H1 (cell line): ENCODE results near the gene CXXC5. TPM values are rescaled to one million over a fixed set of nuclear protein-coding genes. Genes with fewer than 3 reads are reported as not detected.

Experiments
- CTCF ChIA-PET: fragments of 300-600 bp; sonication (Branson Sonifier 250); formaldehyde crosslinking; loops from one replicate; lab custom pipeline; 2021; ENCODE audit not compliant: partially characterized antibody; lab: Charles Lee
- POLR2A ChIA-PET: fragments of 300-600 bp; sonication (Branson Sonifier 250); formaldehyde crosslinking; loops from one replicate; lab custom pipeline; 2021; ENCODE audit warnings: inconsistent platforms; ENCODE audit not compliant: partially characterized antibody; lab: Charles Lee
- DNase-seq, 2 experiments: peaks; one replicate each; pipeline versions ENCODE4 v3.0.0 to v3.0.0-alpha.2; 2010 to 2022; ENCODE audit warnings: low spot score in 2 of 2, low read depth in 1 of 2, mixed read lengths in 1 of 2
- FAIRE-seq: peaks from 2 replicates; lab custom pipeline; 2011; peaks lifted over from hg19 to GRCh38; lab: Jason Lieb, UNC
- H2AFZ ChIP-seq: 2 replicates; pipeline ENCODE4 v1.8.1; 2012; ENCODE audit warnings: low read length, inconsistent platforms
- H2AK5ac ChIP-seq: 2 replicates; pipeline ENCODE4 v1.6.1; 2013; ENCODE audit warnings: low read depth, low read length
- H2BK120ac ChIP-seq: replicated peaks from 2 replicates; pipeline ENCODE3; 2013; ENCODE audit warnings: low read depth, low read length, inconsistent platforms
- H2BK12ac ChIP-seq: 2 replicates; pipeline ENCODE4 v1.6.1; 2013; ENCODE audit warnings: low read depth, low read length
- H2BK15ac ChIP-seq: 2 replicates; pipeline ENCODE4 v1.6.1; 2013; ENCODE audit warnings: low read length
- H2BK20ac ChIP-seq: 2 replicates; pipeline ENCODE4 v1.6.1; 2013; ENCODE audit warnings: low read length
- H2BK5ac ChIP-seq: 2 replicates; pipeline ENCODE4 v1.6.1; 2013; ENCODE audit warnings: low read depth, low read length
- H3K14ac ChIP-seq: 2 replicates; pipeline ENCODE4 v1.6.1; 2013; ENCODE audit warnings: inconsistent platforms; ENCODE audit not compliant: insufficient read length
- H3K18ac ChIP-seq: 2 replicates; pipeline ENCODE4 v1.6.1; 2013; ENCODE audit warnings: low read length; ENCODE audit errors: extremely low read depth
- H3K23ac ChIP-seq: 2 replicates; pipeline ENCODE4 v1.6.1; 2013; ENCODE audit warnings: inconsistent platforms; ENCODE audit not compliant: insufficient read length
- H3K23me2 ChIP-seq: 2 replicates; pipeline ENCODE4 v1.6.1; 2013; ENCODE audit warnings: low read depth, low read length
- H3K27ac ChIP-seq: 2 replicates; pipeline ENCODE4 v1.6.1; 2011; ENCODE audit warnings: low read depth, low read length, inconsistent platforms
- H3K27me3 ChIP-seq, 4 experiments: replicated peaks in 1 of 4; 1 replicate in 1 of 4; 2 replicates in 3 of 4; pipeline versions ENCODE4 v1.6.1 to v1.8.1; 2011 to 2013; ENCODE audit warnings: low read length in 3 of 4, mild to moderate bottlenecking in 3 of 4, inconsistent platforms in 2 of 4, mixed read lengths in 2 of 4, moderate library complexity in 1 of 4; ENCODE audit not compliant: control insufficient read depth in 3 of 4, insufficient read depth in 3 of 4; ENCODE audit errors: extremely low read depth in 1 of 4
- H3K36me3 ChIP-seq, 4 experiments: 2 replicates each; pipeline versions ENCODE4 v1.6.1 to v1.8.1; 2011 to 2013; ENCODE audit warnings: mild to moderate bottlenecking in 4 of 4, low read length in 3 of 4, moderate library complexity in 2 of 4, control low read depth in 1 of 4, inconsistent platforms in 1 of 4; ENCODE audit not compliant: insufficient read depth in 4 of 4, control insufficient read depth in 2 of 4
- H3K4ac ChIP-seq: replicated peaks from 2 replicates; pipeline ENCODE3; 2013; ENCODE audit warnings: low read length, low read depth, mixed read lengths, inconsistent platforms; ENCODE audit not compliant: insufficient read length
- H3K4me1 ChIP-seq, 4 experiments: replicated peaks in 1 of 4; 1 replicate in 1 of 4; 2 replicates in 3 of 4; pipeline versions ENCODE4 v1.6.1 to v1.8.1; 2011 to 2013; ENCODE audit warnings: low read length in 3 of 4, inconsistent platforms in 2 of 4, mixed read lengths in 1 of 4; ENCODE audit not compliant: insufficient read depth in 4 of 4, control insufficient read depth in 3 of 4
- H3K4me2 ChIP-seq, 2 experiments: 2 replicates each; pipeline versions ENCODE4 v1.6.1 to v1.8.1; 2011 to 2013; ENCODE audit warnings: low read depth in 2 of 2, low read length in 2 of 2, control low read depth in 1 of 2, inconsistent platforms in 1 of 2, mild to moderate bottlenecking in 1 of 2; ENCODE audit not compliant: insufficient read depth in 1 of 2
- H3K4me3 ChIP-seq, 4 experiments: fragments of 200-600, 300-600 bp in 1 of 4; sonication (generic), shearing (Covaris generic), sonication (Bioruptor Twin) in 1 of 4; 2 replicates each; pipeline versions ENCODE4 v1.5.1 to v1.8.1; 2011 to 2016; ENCODE audit warnings: low read length in 4 of 4, low read depth in 3 of 4, control low read depth in 2 of 4, inconsistent platforms in 2 of 4, mild to moderate bottlenecking in 2 of 4, mixed read lengths in 1 of 4, moderate library complexity in 1 of 4; ENCODE audit not compliant: insufficient read depth in 2 of 4; ENCODE audit errors: extremely low read depth in 1 of 4
- H3K56ac ChIP-seq: replicated peaks from 2 replicates; pipeline ENCODE3; 2013; ENCODE audit warnings: low read depth, mild to moderate bottlenecking, mixed read lengths, low read length, inconsistent platforms; ENCODE audit not compliant: insufficient read length
- H3K79me1 ChIP-seq: 2 replicates; pipeline ENCODE4 v1.6.1; 2013; ENCODE audit warnings: low read depth, low read length, control low read depth
- H3K79me2 ChIP-seq, 2 experiments: 2 replicates each; pipeline versions ENCODE4 v1.6.1 to v1.8.1; 2012 to 2013; ENCODE audit warnings: low read length in 2 of 2, mild to moderate bottlenecking in 2 of 2, inconsistent platforms in 1 of 2; ENCODE audit not compliant: insufficient read depth in 2 of 2, control insufficient read depth in 1 of 2
- H3K9ac ChIP-seq, 4 experiments: replicated peaks in 1 of 4; 1 replicate in 1 of 4; 2 replicates in 3 of 4; pipeline versions ENCODE4 v1.6.1 to v1.8.1; 2011 to 2013; ENCODE audit warnings: low read depth in 3 of 4, low read length in 3 of 4, control low read depth in 2 of 4, mild to moderate bottlenecking in 2 of 4, moderate library complexity in 2 of 4, inconsistent platforms in 1 of 4; ENCODE audit errors: extremely low read depth in 1 of 4
- H3K9me3 ChIP-seq, 2 experiments: 2 replicates each; pipeline versions ENCODE4 v1.6.1 to v1.8.1; 2012 to 2013; ENCODE audit warnings: mild to moderate bottlenecking in 2 of 2, moderate library complexity in 2 of 2, control low read depth in 1 of 2, inconsistent platforms in 1 of 2, low read depth in 1 of 2, low read length in 1 of 2, mixed read lengths in 1 of 2; ENCODE audit not compliant: insufficient read depth in 2 of 2
- H4K20me1 ChIP-seq, 2 experiments: replicated peaks in 1 of 2; 2 replicates each; pipeline versions ENCODE3 to v1.8.1; 2011 to 2013; ENCODE audit warnings: inconsistent platforms in 2 of 2, low read length in 2 of 2, mild to moderate bottlenecking in 1 of 2; ENCODE audit not compliant: insufficient read depth in 2 of 2, control insufficient read depth in 1 of 2
- H4K5ac ChIP-seq: 2 replicates; pipeline ENCODE4 v1.6.1; 2013; ENCODE audit warnings: low read length, low read depth, mixed read lengths, inconsistent platforms; ENCODE audit not compliant: insufficient read length
- H4K8ac ChIP-seq: 2 replicates; pipeline ENCODE4 v1.8.0; 2013; ENCODE audit warnings: mild to moderate bottlenecking, moderate library complexity, low read length, inconsistent platforms; ENCODE audit not compliant: insufficient read depth; ENCODE audit errors: extremely low read depth
- H4K91ac ChIP-seq: replicated peaks from 2 replicates; pipeline ENCODE3; 2013; ENCODE audit warnings: low read length, mixed read lengths, inconsistent platforms; ENCODE audit not compliant: insufficient read length
- CREB1 ChIP-seq: IDR thresholded peaks from 2 replicates; pipeline ENCODE4 v1.6.1; 2012; ENCODE audit warnings: inconsistent platforms
- FOSL1 ChIP-seq: IDR thresholded peaks from 2 replicates; pipeline ENCODE4 v1.6.1; 2011; ENCODE audit warnings: mild to moderate bottlenecking, low read depth, low read length, moderate library complexity; ENCODE audit not compliant: insufficient read depth
- HDAC6 ChIP-seq: IDR thresholded peaks from one replicate; pipeline ENCODE4 v1.7.1; 2012; ENCODE audit warnings: low read depth, mild to moderate bottlenecking, inconsistent platforms, low read length, moderate library complexity
- NANOG ChIP-seq: IDR thresholded peaks from 2 replicates; pipeline ENCODE4 v1.6.1; 2011; ENCODE audit warnings: low read length, low read depth, mild to moderate bottlenecking, inconsistent platforms; ENCODE audit not compliant: insufficient read depth, poor library complexity, severe bottlenecking
- TCF12 ChIP-seq: IDR thresholded peaks from 2 replicates; pipeline ENCODE4 v1.6.1; 2011; ENCODE audit warnings: low read depth, mild to moderate bottlenecking, low read length
- WGBS, 2 experiments: shearing (Covaris generic) in 1 of 2; methylation state at CpG; one replicate each; pipeline versions ENCODE4 v1.1.6 to v1.1.7; 2013 to 2015; ENCODE audit warnings: low lambda C conversion rate in 2 of 2, mixed read lengths in 2 of 2, inconsistent platforms in 1 of 2, low coverage in 1 of 2, missing lambda C conversion rate in 1 of 2; ENCODE audit not compliant: insufficient replicate concordance in 2 of 2, insufficient coverage in 1 of 2, insufficient read length in 1 of 2; ENCODE audit errors: extremely low coverage in 1 of 2, missing lambda C conversion rate in 1 of 2; 5-methylcytosine and 5-hydroxymethylcytosine counted together
- polyA plus RNA-seq, 7 experiments: library from polyadenylated mRNA; depleted of rRNA in 3 of 7; stranded (reverse) in 5 of 7; unstranded in 2 of 7; fragments of >200 nt in 5 of 7; fragments of 200-250 nt in 2 of 7; gene quantifications; 1 replicate in 5 of 7; 2 replicates in 1 of 7; 4 replicates in 1 of 7; pipeline versions ENCODE4 v1.2.1 to v1.2.3, GENCODE V29; 2011 to 2013; ENCODE audit warnings: missing spikeins in 2 of 7, mixed read lengths in 2 of 7
- total RNA-seq: library from RNA; stranded (reverse); fragmentation: NEBNext Ultra II Directional; extraction: Animal tissue kit (Norgen Biotek cat#: 25700); gene quantifications from 2 replicates; pipeline ENCODE4 v1.2.1, GENCODE V29; 2021

The CXXC5 gene
- total and polyA plus RNA-seq, 2 of the 8 experiments (the other 6 are each of a cell fraction or from before 2014, with no cell fraction given) = 61.4 to 74.0 TPM

DNA sequence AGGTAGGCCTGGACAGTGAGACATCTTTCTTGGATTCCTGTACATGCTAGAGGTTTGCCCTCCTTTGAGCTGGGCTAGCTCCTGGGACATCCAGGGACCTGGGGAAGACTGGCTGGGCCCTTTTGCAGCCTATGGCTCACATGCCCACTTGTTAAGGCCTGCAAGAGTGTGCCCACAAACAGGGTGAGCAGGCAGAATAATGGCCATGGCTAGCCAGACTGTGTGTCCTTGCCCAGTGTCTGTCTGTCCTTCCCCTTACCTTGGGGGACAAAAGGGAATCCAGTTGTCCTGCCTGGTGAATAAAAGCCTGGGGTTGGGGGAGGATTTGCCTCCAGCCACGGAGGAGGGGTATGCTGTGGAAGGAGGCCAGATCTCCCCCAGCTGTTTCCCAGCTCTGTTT, 13.0 kb upstream of the CXXC5 start:
- no peak overlapping the region for H2AFZ ChIP-seq
- H2BK5ac ChIP-seq = no peak overlapping the region
- peaks cover 6% of the 10 kb centered on the region for H3K23me2 ChIP-seq
- DNase-seq (no peak), FAIRE-seq (no peak)
- no peaks in the 10 kb centered on the region; a peak in 1 of 8 replicates for H3K36me3 ChIP-seq
- peak overlapping the region; percentile 28; the same call in 1 of the 2 replicates for H2BK12ac ChIP-seq
- TF ChIP-seq NANOG = no peak
- TF ChIP-seq TCF12 = no peak
- no peak for TF ChIP-seq HDAC6
- TF ChIP-seq FOSL1 = no peak
- TF ChIP-seq CREB1 = no peak
- no peak overlapping the region for H3K14ac ChIP-seq
- H3K27me3 ChIP-seq = no peaks in the 10 kb centered on the region; a peak in 1 of 7 replicates
- no peak overlapping the region for H2BK15ac ChIP-seq
- H4K91ac ChIP-seq = no peak overlapping the region
- H3K56ac ChIP-seq = no peak overlapping the region
- H3K18ac ChIP-seq = no peak overlapping the region
- no peak overlapping the region for H3K23ac ChIP-seq
- H3K4me2 ChIP-seq = no peak overlapping the region
- H3K79me1 ChIP-seq = no peaks in the 10 kb centered on the region; the same call in 1 of the 2 replicates
- no peak overlapping the region for H3K9ac ChIP-seq
- peaks cover 0 to 4% of the 10 kb centered on the region in 2 experiments; a peak in 1 of 4 replicates for H3K79me2 ChIP-seq
- H4K8ac ChIP-seq = no peak overlapping the region
- H3K9me3 ChIP-seq = no peaks in the 10 kb centered on the region
- H3K4me1 ChIP-seq = peaks cover 23 to 43% (median 32%) of the 10 kb centered on the region in 4 experiments
- no peak overlapping the region for H4K5ac ChIP-seq
- ChIA-PET CTCF (interaction anchor here (0.9 to 20.3 kb wide), 31 partner anchors 8 to 251 kb away, joined by 3 to 385 read pairs (median 12); partner anchors contain the start of gene CXXC5), POLR2A (interaction anchor here (0.8 to 9.8 kb wide), 10 partner anchors 15 to 136 kb away, joined by 3 to 212 read pairs (median 6); partner anchors contain the start of gene CXXC5)
- H3K27ac ChIP-seq = no peak overlapping the region
- no peak overlapping the region for H3K4me3 ChIP-seq
- WGBS, 2 experiments = 45% methylated on average over 1 of the region's 1 CpG; no CpG with 5 or more reads in 1 of the 2 experiments
- H2BK20ac ChIP-seq = peak overlapping the region; percentile 36; the same call in 1 of the 2 replicates
- H4K20me1 ChIP-seq = peaks cover 0 to 15% of the 10 kb centered on the region in 2 experiments
- H2AK5ac ChIP-seq = 0 out of 2 replicates have a peak overlapping the region, but pooled peaks have one; percentile 14
- no peak overlapping the region for H3K4ac ChIP-seq
- no peak overlapping the region for H2BK120ac ChIP-seq
